ENCODE measurements around the gene PEX7.
"Not testable (repeated sequence)": the region's sequence is repeated elsewhere in the genome, so short reads cannot be mapped to it uniquely, and the experiment has no call there.

The PEX7 gene

DNA sequence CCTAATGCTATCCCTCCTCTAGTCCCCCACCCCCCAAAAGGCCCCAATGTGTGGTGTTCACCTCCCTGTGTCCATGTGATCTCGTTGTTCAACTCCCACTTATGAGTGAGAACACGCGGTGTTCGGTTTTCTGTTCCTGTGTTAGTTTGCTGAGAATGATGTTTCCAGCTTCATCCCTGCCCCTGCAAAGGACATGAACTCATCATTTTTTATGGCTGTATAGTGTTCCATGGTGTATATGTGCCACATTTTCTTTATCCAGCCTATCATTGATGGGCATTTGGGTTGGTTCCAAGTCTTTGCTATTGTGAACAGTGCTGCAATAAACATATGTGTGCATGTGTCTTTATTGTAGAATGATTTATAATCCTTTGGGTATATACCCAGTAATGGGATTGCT is 54.1 kb downstream of the PEX7 start:
- H3K27ac Mint-ChIP-seq; intact Hi-C loops (cut with micrococcal nuclease); H3K27me3 Mint-ChIP-seq; H3K4me1 Mint-ChIP-seq (ENCODE audit: low read depth); H3K4me3 Mint-ChIP-seq: not testable (repeated sequence)
- peaks cover 42% of the 10 kb centered on the region for H3K36me3 Mint-ChIP-seq (ENCODE audit: low read depth)
- H3K9me3 Mint-ChIP-seq: peaks cover 34% of the 10 kb centered on the region

DNA sequence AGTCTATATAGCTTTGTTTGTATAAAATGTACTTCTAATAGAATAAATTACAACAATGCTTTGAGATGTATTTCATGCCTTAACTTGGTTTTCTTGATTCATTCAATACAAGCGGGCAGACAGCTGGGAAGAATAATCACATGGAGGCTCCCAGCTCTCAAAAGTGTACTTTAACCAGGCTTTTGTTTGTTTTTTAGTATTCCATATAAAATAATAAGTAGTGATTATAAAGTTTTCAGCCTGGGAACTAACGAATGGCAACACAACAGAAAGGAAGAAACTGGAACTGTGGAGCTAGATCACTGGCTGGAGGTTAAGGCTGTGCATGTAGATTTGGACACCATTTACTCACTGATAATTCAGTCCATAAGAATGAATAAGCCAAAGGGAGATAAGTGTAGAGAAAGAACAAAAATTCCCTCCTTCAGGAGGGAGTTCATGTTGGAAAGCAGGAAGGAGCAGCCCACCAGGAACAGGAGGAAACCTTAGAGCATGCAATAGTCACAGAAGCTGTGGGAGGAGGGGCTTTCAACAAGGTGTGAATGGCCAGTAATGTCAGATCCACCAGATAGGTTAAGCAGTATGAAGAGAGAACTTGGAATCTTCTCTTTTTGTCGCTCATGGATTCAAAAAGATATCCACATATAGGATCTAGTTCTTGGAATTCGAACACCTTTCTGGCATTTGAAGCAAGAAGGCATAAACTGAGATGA is 58.5 kb downstream of the PEX7 start:
- Mint-ChIP-seq H3K27me3 (no peaks in the 10 kb centered on the region), H3K27ac (no peak overlapping the region), H3K36me3 (ENCODE audit: low read depth) (peaks cover 24% of the 10 kb centered on the region), H3K9me3 (peaks cover 11% of the 10 kb centered on the region), H3K4me1 (ENCODE audit: low read depth) (no peaks in the 10 kb centered on the region), H3K4me3 (no peak overlapping the region)
- intact Hi-C loops (cut with micrococcal nuclease): no loop called here

DNA sequence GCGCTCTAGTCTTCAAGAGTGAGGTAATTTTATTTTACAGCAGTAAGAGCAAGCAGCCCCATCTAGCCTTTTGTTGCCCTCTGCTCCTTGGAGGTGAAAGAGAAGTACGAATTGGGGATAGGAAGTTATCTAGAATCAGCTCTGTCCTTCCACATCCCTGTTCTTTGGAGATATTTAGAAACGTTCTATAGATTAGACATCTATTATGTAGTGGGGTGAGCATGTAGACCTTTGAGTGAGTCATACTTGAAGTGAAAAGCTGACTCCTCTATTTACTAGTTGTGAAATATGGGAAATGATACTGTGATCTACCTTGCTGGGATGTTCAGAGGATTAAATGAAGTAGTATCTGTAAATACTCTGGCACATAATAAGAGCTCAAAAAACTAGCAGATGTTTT is 63.7 kb downstream of the PEX7 start:
- Mint-ChIP-seq H3K9me3 (no peaks in the 10 kb centered on the region), H3K27me3 (no peaks in the 10 kb centered on the region), H3K4me3 (no peak overlapping the region), H3K27ac (no peak overlapping the region), H3K4me1 (ENCODE audit: low read depth) (no peaks in the 10 kb centered on the region), H3K36me3 (ENCODE audit: low read depth) (peaks cover 7% of the 10 kb centered on the region)
- intact Hi-C loops (cut with micrococcal nuclease): no loop called here

DNA sequence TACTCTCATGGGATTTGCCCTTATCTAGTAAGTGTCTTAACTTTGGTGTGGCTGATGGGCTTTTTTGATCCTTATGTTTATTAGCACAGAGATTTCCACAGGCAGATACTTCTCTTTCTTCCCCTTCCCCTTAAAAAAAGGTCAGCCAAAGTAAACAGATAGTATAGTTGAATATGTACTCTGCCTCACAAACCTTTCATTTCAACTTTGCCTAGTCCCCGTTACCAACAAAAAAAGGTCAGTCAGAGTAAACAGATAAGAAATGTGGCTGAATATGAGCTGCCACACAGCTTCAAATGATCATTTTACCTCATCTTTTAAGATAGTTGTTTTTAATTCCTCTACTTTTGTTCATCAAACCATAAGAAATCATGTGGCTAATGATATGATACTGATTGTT is 65.6 kb downstream of the PEX7 start:
- Mint-ChIP-seq H3K9me3 (no peaks in the 10 kb centered on the region), H3K36me3 (ENCODE audit: low read depth) (no peaks in the 10 kb centered on the region), H3K27me3 (no peaks in the 10 kb centered on the region), H3K4me1 (ENCODE audit: low read depth) (no peaks in the 10 kb centered on the region), H3K27ac (no peak overlapping the region), H3K4me3 (no peak overlapping the region)
- intact Hi-C loops (cut with micrococcal nuclease): no loop called here

DNA sequence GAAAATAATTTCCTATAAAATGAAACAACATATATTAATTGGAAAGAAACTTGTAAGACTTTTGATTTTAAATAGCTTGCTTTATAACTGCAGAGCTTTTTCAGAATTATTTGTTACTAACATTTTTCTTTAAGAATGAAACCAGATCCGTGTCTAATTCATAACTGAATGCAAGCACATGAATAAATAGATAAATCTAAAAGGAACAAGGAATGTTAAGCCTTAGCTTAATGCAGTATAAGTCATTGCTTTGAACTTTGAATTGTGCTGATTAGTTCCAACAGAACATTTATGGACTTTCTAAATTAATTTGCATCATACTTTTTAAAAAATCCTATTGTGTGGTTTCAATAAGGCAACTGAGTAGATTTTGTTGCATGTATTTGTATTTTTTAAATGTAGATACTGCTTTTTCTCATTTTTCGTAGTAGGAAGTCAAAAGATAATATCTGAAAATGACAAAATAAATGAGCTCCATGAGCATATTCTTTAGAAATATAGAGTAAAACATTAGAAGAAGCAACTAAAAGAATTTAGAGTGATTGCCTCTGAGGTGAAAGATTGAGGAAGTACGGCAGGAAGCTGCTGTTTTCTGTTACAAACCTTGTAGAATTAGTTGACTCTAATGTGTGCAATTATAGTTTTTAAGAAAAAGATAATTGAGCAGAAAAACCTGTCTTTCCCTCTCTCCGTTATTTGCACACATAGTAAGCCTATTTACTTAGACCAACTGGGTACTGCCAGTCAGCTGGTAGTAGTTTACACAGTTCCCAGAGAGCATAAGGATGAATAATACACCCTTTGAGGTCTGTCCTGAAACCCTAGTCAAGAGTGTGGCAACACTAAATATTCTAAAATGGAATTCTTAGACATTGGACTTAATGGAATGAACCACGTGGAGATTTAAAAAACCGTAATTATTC is 67.1 kb downstream of the PEX7 start:
- H3K27ac Mint-ChIP-seq: no peak overlapping the region

DNA sequence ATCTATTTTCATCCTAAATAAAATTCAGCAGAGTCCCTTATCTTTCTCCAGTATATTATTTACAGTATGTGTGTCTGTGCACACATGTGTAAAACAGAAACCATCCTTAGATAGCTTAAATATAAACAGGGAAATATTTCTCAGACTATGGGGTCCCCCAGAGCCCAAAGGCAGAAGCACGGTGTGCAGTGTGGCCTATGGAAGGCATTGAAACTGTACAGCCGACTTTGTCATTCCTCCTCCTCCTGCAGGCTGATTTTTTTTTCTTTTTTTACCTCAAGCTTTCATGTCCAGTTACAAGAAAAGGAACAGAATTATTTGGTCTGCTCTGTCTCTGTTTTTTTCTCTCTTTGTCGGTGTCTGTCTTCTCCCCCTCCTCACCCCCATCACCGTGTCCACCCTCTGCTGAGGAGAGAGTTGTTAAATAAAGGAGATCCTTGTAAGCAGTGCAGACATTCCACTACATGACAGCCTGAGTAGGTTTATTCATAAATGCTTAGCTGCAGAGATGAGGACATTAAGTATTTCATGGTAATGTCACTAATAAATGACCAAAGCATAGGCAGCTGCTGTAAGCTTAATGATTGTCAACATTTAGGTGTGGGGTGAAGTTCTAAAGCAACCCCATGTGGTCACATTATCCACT is 67.9 kb downstream of the PEX7 start:
- intact Hi-C loops (cut with micrococcal nuclease): no loop called here
- H3K4me1 Mint-ChIP-seq (ENCODE audit: low read depth): no peaks in the 10 kb centered on the region
- H3K27me3 Mint-ChIP-seq: no peaks in the 10 kb centered on the region
- no peak overlapping the region for H3K4me3 Mint-ChIP-seq
- H3K27ac Mint-ChIP-seq: no peak overlapping the region
- peaks cover 6% of the 10 kb centered on the region for H3K36me3 Mint-ChIP-seq (ENCODE audit: low read depth)
- H3K9me3 Mint-ChIP-seq: no peaks in the 10 kb centered on the region

More for the DNA sequence above, 67.1 kb downstream of the PEX7 start:
- Mint-ChIP-seq H3K27me3 (no peaks in the 10 kb centered on the region), H3K4me3 (no peak overlapping the region), H3K4me1 (ENCODE audit: low read depth) (no peaks in the 10 kb centered on the region), H3K36me3 (ENCODE audit: low read depth) (peaks cover 6% of the 10 kb centered on the region), H3K9me3 (no peaks in the 10 kb centered on the region)
- intact Hi-C loops (cut with micrococcal nuclease): no loop called here

DNA sequence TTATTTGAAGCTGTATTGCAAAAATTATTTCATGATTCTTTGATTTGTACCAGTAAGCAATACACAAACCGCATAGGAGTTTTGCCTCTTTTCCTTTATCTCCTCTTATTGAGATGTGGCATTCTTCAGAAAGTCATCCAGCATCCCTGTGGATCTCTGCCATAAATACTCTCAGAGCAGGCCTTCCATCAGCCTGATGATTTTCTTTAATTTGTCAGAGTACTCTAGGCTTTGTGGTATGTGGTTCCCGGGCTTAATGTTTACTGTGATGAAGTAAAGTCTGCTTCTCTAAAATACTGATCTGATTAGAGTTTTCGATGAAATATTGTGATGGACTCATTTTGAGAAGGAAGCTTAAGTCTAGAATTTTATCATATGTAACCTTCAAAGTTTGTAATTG is 68.6 kb downstream of the PEX7 start:
- H3K9me3 Mint-ChIP-seq: no peaks in the 10 kb centered on the region
- no peak overlapping the region for H3K4me3 Mint-ChIP-seq
- no peaks in the 10 kb centered on the region for H3K27me3 Mint-ChIP-seq
- H3K36me3 Mint-ChIP-seq (ENCODE audit: low read depth): peaks cover 6% of the 10 kb centered on the region
- intact Hi-C loops (cut with micrococcal nuclease): no loop called here
- H3K4me1 Mint-ChIP-seq (ENCODE audit: low read depth): no peaks in the 10 kb centered on the region
- H3K27ac Mint-ChIP-seq: no peak overlapping the region

DNA sequence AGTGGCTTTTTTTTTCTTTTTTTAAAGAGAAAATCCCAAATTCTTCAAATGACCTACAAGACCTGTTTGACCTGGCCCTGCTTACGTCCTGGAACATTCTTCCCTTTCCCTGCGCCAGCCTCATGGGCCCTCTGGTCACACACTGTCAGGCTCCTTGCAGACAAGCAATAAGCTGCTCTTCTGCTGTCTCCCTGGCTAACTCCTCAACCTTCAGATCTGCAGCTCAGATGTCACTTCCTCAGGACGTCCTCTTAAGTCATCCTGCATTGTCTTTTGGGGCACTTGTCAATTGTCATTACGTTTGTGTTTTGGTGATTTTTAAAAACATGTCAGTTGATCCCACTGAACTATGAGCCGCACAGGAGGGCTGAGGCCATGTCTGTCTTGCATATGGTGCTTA is 70.8 kb downstream of the PEX7 start:
- H3K36me3 Mint-ChIP-seq (ENCODE audit: low read depth): peaks cover 6% of the 10 kb centered on the region
- no peaks in the 10 kb centered on the region for H3K9me3 Mint-ChIP-seq
- intact Hi-C loops (cut with micrococcal nuclease): no loop called here
- H3K27me3 Mint-ChIP-seq: no peaks in the 10 kb centered on the region
- no peak overlapping the region for H3K4me3 Mint-ChIP-seq
- no peak overlapping the region for H3K27ac Mint-ChIP-seq
- no peaks in the 10 kb centered on the region for H3K4me1 Mint-ChIP-seq (ENCODE audit: low read depth)

DNA sequence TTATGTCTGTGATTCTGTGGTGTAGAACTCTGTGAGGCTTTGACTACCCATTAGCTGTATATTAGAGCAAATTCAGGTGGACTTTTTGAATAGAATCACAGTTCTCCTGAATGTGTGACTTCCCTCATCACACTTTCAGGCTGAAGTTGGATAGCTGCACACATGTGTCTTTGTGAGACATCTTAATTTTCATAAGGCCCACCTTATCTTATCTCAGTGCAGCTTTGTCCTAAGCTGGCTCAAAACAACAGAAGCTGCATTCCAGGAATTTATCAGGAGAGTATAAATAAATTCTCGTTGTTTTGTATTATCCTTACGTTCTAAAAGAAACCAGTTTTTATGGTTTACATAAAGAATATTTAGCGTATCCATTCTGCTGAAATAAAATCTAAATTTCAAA is 73.5 kb downstream of the PEX7 start:
- H3K4me1 Mint-ChIP-seq (ENCODE audit: low read depth): peaks cover 5% of the 10 kb centered on the region
- no peaks in the 10 kb centered on the region for H3K9me3 Mint-ChIP-seq
- peaks cover 25% of the 10 kb centered on the region for H3K36me3 Mint-ChIP-seq (ENCODE audit: low read depth)
- no peak overlapping the region for H3K4me3 Mint-ChIP-seq
- H3K27ac Mint-ChIP-seq: no peak overlapping the region
- intact Hi-C loops (cut with micrococcal nuclease): no loop called here
- H3K27me3 Mint-ChIP-seq: no peaks in the 10 kb centered on the region

DNA sequence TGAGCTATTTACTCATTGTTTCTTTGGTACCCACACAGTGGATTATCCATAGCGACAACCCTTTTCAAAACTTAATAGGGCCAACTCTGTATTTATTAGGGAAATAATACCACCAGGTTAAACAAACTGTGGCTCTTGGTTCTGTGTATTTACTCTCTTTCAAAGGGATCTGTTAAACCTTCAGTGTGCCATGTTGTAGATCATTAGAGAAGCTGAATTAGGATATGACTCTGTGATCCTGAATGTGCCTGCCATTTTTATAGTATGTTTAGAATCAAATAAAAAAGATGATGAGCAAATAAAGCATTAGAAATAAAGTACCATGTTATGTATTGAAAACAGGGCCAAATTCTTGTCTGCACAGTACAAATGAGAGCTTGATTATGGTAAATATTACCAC is 74.7 kb downstream of the PEX7 start:
- H3K9me3 Mint-ChIP-seq: no peaks in the 10 kb centered on the region
- no peaks in the 10 kb centered on the region for H3K27me3 Mint-ChIP-seq
- peaks cover 36% of the 10 kb centered on the region for H3K36me3 Mint-ChIP-seq (ENCODE audit: low read depth)
- H3K4me3 Mint-ChIP-seq: no peak overlapping the region
- H3K27ac Mint-ChIP-seq: no peak overlapping the region
- intact Hi-C loops (cut with micrococcal nuclease): no loop called here
- H3K4me1 Mint-ChIP-seq (ENCODE audit: low read depth): peaks cover 12% of the 10 kb centered on the region

DNA sequence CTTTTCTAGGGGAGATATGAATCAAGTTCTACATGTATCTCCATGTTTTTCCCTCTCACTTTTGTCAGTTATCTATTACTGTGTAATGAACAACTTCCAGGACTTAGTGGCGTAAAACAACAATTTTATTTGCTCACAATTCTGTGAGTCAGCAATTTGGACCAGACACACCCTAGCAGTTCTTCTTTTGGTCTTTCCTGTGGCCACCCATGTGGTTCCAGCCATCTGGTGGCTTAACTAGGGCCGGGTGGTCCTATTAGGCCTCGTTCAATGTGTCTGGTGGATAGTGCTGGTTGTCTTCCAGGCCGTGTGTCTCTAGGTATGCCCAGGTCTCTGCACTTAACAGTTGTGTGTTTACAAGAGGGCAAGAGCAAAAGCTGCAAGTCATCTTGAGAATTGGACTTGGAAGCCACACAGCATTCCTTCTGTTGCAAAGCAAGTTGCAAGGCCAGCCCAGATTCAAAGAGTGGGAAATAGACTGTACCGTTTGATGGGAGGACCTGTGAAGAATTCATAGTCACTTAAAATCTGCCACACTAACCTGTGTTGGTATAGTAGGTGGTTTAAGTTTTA is 78.9 kb downstream of the PEX7 start:
- Mint-ChIP-seq H3K9me3 (no peaks in the 10 kb centered on the region), H3K27me3 (no peaks in the 10 kb centered on the region), H3K4me1 (ENCODE audit: low read depth) (peaks cover 12% of the 10 kb centered on the region), H3K4me3 (no peak overlapping the region), H3K36me3 (ENCODE audit: low read depth) (peaks cover 33% of the 10 kb centered on the region), H3K27ac (no peak overlapping the region)
- intact Hi-C loops (cut with micrococcal nuclease): no loop called here

DNA sequence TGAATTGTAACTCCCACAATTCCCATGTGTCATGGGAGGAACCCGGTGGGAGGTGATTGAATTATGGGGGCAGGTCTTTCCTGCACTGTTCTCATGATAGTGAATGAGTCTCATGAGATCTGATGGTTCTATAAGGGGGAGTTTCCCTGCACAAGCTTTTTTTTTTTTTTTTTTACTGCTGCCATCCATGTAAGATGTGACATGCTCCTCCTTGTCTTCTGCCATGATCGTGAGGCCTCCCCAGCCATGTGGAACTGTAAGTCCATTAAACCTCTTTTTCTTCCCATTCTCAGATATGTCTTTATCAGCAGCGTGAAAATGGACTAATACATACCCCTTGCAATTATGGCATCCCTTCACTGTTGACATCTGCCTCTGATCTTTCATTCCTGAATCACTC is 82.1 kb downstream of the PEX7 start:
- Mint-ChIP-seq H3K4me1 (ENCODE audit: low read depth) (peaks cover 12% of the 10 kb centered on the region), H3K36me3 (ENCODE audit: low read depth) (peaks cover 27% of the 10 kb centered on the region)
- intact Hi-C loops (cut with micrococcal nuclease); H3K27me3 Mint-ChIP-seq; H3K9me3 Mint-ChIP-seq; H3K4me3 Mint-ChIP-seq; H3K27ac Mint-ChIP-seq: not testable (repeated sequence)

DNA sequence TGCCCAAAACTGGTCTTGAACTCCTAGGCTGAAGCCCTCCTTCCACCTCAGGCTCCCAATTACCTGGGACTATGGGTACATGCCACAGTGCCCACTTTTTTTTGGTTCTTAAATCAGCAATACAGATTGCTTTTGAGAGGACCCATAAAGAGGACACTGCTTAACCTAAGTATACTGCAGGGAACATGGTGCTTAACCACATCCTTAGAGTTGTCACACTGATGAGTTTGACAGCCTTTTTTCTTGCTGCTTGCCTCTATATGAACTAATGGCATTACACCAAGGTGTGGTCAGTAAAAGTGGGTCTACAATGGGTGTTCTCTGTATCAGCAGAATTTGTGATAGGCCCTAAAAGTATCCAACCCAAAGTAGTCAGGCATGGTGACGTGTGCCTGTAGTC is 92.6 kb downstream of the PEX7 start:
- Mint-ChIP-seq H3K36me3 (ENCODE audit: low read depth) (peaks cover 10% of the 10 kb centered on the region), H3K4me3 (no peak overlapping the region), H3K27ac (no peak overlapping the region), H3K27me3 (peaks cover 16% of the 10 kb centered on the region), H3K9me3 (no peaks in the 10 kb centered on the region), H3K4me1 (ENCODE audit: low read depth) (no peaks in the 10 kb centered on the region)
- intact Hi-C loops (cut with micrococcal nuclease): no loop called here

DNA sequence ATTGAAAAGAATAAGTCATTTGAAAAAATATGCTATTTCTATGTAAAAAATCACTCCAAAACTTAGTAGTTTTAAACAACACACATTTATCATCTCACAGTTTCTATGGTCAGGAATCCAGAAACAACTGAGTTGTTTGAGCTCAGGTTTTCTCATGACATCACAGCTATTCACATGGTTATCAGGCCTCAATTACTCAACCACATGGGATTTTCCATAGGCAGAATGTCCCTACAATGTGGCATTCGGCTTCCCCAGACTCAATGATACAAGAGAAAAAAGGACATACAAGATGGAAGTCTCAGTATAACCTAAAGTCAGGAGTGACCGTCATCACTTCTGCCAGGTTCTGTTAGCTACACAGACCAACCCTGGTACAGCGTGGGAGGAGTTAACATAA is 96.3 kb downstream of the PEX7 start:
- Mint-ChIP-seq H3K36me3 (ENCODE audit: low read depth) (no peaks in the 10 kb centered on the region), H3K27me3 (peaks cover 52% of the 10 kb centered on the region), H3K4me3 (no peak overlapping the region), H3K4me1 (ENCODE audit: low read depth) (peaks cover 32% of the 10 kb centered on the region), H3K27ac (no peak overlapping the region), H3K9me3 (no peaks in the 10 kb centered on the region)
- intact Hi-C loops (cut with micrococcal nuclease): no loop called here
